Smooth muscle cell (in vitro differentiated cells): Measurements from ENCODE around the gene EXOSC2. TPM values are rescaled to one million over a fixed set of nuclear protein-coding genes. Genes with fewer than 3 reads are reported as not detected.

Source experiments
- DNase-seq: peaks from one replicate; lab custom pipeline; 2025; ENCODE audit not compliant: unreplicated experiment; lab: John Stamatoyannopoulos, UW
- H2AFZ ChIP-seq: fragments of 200-600 bp; sonication (generic); 2 replicates; pipeline ENCODE4 v1.6.0; 2016; ENCODE audit warnings: antibody characterized with exemption, low read depth, mild to moderate bottlenecking
- H3F3A ChIP-seq: fragments of 200-600 bp; sonication (generic); 2 replicates; pipeline ENCODE4 v1.6.0; 2017; ENCODE audit warnings: antibody characterized with exemption, low read depth
- H3K27ac ChIP-seq: fragments of 200-600 bp; sonication (generic); 2 replicates; pipeline ENCODE4 v1.5.1; 2016; ENCODE audit warnings: low read depth, mild to moderate bottlenecking
- H3K27me3 ChIP-seq: fragments of 200-600 bp; sonication (generic); 2 replicates; pipeline ENCODE4 v1.6.1; 2016; ENCODE audit warnings: low read depth, mild to moderate bottlenecking
- H3K36me3 ChIP-seq: fragments of 200-600 bp; sonication (generic); 2 replicates; pipeline ENCODE4 v1.5.1; 2016; ENCODE audit warnings: low read depth
- H3K4me1 ChIP-seq: fragments of 200-600 bp; sonication (generic); 2 replicates; pipeline ENCODE4 v1.5.1; 2016; ENCODE audit warnings: low read depth
- H3K4me2 ChIP-seq: fragments of 200-600 bp; sonication (generic); 2 replicates; pipeline ENCODE4 v1.6.0; 2016; ENCODE audit warnings: mild to moderate bottlenecking
- H3K4me3 ChIP-seq: fragments of 200-600 bp; sonication (generic); 2 replicates; pipeline ENCODE4 v1.5.1; 2016; ENCODE audit warnings: mild to moderate bottlenecking
- H3K79me2 ChIP-seq: fragments of 200-600 bp; sonication (generic); 2 replicates; pipeline ENCODE4 v1.6.0; 2016; ENCODE audit warnings: low read depth, mild to moderate bottlenecking
- H3K9ac ChIP-seq: fragments of 200-600 bp; sonication (generic); 2 replicates; pipeline ENCODE4 v1.6.0; 2016; ENCODE audit warnings: low read depth
- H3K9me3 ChIP-seq: fragments of 200-600 bp; sonication (generic); replicated peaks from 2 replicates; pipeline ENCODE4 v1.5.1; 2016; ENCODE audit warnings: low read depth
- H4K20me1 ChIP-seq: fragments of 200-600 bp; sonication (generic); 2 replicates; pipeline ENCODE4 v1.6.0; 2016; ENCODE audit warnings: low read depth
- CTCF ChIP-seq: fragments of 200-600 bp; sonication (generic); IDR thresholded peaks from 2 replicates; pipeline ENCODE4 v1.5.1; 2017; ENCODE audit warnings: borderline replicate concordance, mild to moderate bottlenecking, antibody characterized with exemption; ENCODE audit not compliant: insufficient read depth, poor library complexity, severe bottlenecking
- WGBS: methylation state at CpG from one replicate; pipeline ENCODE4 v1.1.7; 2016; ENCODE audit warnings: low lambda C conversion rate; 5-methylcytosine and 5-hydroxymethylcytosine counted together
- polyA plus RNA-seq: library from polyadenylated mRNA; unstranded; fragments of >200 nt; fragmentation: Nextera tagmentation; extraction: Ambion mirVana; gene quantifications from 2 replicates; pipeline ENCODE4 v1.2.1, GENCODE V29; 2016
- total RNA-seq: library from RNA; depleted of rRNA; stranded (reverse); fragments of >200 nt; gene quantifications from 2 replicates; pipeline ENCODE4 v1.2.3, GENCODE V29; 2014

Gene EXOSC2
- total RNA-seq: 12.1 and 14.7 TPM in 2 replicates
- 15.8 and 17.3 TPM in 2 replicates for polyA plus RNA-seq

DNA sequence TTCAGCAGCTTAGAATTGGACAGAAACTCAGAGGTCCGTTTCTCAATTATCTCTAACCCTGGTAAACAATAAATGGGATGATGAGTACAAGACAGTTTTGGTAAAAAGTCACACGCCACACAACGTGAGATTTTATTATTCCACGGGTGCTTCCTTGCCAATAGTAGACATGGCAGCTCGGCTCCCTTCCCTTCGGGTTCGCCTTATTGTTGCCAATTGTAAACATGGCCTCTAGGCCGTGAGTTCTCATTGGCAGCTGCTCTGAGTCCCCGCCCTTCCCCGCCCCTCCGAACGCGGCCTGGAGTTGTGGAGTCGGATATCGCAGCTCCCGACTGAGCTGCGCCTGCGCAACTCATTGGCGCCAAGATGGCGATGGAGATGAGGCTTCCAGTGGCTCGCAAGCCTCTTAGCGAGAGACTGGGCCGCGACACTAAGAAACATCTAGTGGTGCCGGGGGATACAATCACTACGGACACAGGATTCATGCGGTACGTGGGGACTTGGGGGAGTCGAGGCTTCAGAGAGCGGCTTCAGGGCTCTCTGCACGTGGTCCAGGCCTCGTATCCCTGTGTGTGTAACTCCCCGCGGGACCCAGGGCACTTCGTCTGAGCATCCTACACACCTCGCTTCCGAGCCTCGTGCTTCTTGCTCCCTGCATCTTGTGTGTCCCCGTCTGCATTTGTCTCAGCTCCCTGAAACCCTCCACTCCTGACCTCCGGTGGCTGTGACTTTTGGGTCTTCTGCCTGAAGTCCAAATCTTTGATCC is at the start of gene EXOSC2:
TSS of gene EXOSC2 (plus strand) at position 355 of the 766 bp plus-strand sequence. CDS start at position 367, 12 bp downstream.
- H3K4me2 ChIP-seq: peak within 1 kb of the TSS; percentile 87
- TF ChIP-seq CTCF: no peak
- H3K4me1 ChIP-seq: peaks cover 10% of the 10 kb centered on the region
- no peaks in the 10 kb centered on the region for H3K9me3 ChIP-seq
- peak within 1 kb of the TSS; percentile 96 for H2AFZ ChIP-seq
- WGBS: 1% methylated on average over 40 of the region's 40 CpGs
- no peaks in the 10 kb centered on the region for H3K27me3 ChIP-seq
- H3K36me3 ChIP-seq: no peaks in the 10 kb centered on the region
- peak; percentile 86 for DNase-seq
- H3K9ac ChIP-seq: peak within 1 kb of the TSS; percentile 63
- H4K20me1 ChIP-seq: peaks cover 6% of the 10 kb centered on the region
- peak within 1 kb of the TSS; percentile 60 for H3K4me3 ChIP-seq
- H3K27ac ChIP-seq: peak within 1 kb of the TSS; percentile 74
- peaks cover 18% of the 10 kb centered on the region for H3K79me2 ChIP-seq
- peaks cover 9% of the 10 kb centered on the region for H3F3A ChIP-seq

DNA sequence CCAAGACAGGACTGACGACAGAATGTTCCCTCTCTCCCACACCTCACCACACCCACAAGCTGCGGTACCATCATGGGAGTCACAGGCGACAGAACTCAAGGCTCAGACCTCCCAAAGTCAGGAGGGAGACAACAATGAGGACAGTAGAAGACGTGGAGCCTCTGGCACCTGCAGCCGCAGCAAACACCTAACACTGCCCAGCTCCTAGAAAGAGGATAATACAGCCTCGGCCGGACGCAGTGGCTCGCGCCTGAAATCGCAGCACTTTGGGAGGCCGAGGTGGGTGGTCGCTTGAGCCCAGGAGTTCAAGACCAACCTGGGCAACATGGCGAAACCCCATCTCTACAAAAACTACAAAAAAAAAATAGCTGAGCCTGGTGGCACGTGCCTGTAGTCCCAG is 42.4 kb upstream of the EXOSC2 start:
- no peak overlapping the region for H3K9ac ChIP-seq
- no peaks in the 10 kb centered on the region for H4K20me1 ChIP-seq
- DNase-seq: no peak
- H3K36me3 ChIP-seq: no peaks in the 10 kb centered on the region
- H3K27ac ChIP-seq: no peak overlapping the region
- no peak overlapping the region for H2AFZ ChIP-seq
- H3K4me3 ChIP-seq: no peak overlapping the region
- peaks cover 58% of the 10 kb centered on the region for H3K27me3 ChIP-seq
- H3K4me2 ChIP-seq: no peak overlapping the region
- no peaks in the 10 kb centered on the region for H3F3A ChIP-seq
- H3K4me1 ChIP-seq: no peaks in the 10 kb centered on the region
- 89% methylated on average over 15 of the region's 15 CpGs for WGBS
- no peaks in the 10 kb centered on the region for H3K79me2 ChIP-seq
- TF ChIP-seq CTCF: no peak
- H3K9me3 ChIP-seq: no peaks in the 10 kb centered on the region

DNA sequence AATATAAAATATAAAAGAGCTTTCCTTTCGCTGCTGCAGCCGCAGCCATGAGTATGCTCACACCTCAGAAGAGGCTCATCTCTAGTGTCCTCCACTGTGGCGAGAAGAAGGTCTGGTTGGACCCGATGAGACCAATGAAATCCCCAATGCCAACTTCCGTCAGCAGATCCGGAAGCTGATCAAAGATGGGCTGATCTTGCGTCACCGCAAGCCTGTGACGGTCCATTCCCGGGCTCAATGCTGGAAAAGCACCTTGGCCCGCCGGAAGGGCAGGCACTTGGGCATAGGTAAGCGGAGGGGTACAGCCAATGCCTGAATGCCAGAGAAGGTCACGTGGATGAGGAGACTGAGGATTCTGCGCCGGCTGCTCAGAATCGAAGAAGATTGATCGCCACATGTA is 41.8 kb upstream of the EXOSC2 start:
- TF ChIP-seq CTCF: no peak
- Histone ChIP-seq H3K4me1 (no peaks in the 10 kb centered on the region), H3K9me3 (no peaks in the 10 kb centered on the region), H3F3A (no peaks in the 10 kb centered on the region), H3K36me3 (no peaks in the 10 kb centered on the region), H3K4me2 (no peak overlapping the region), H3K4me3 (no peak overlapping the region), H3K27ac (no peak overlapping the region), H3K27me3 (peaks cover 63% of the 10 kb centered on the region), H2AFZ (no peak overlapping the region), H3K9ac (no peak overlapping the region), H3K79me2 (no peaks in the 10 kb centered on the region), H4K20me1 (no peaks in the 10 kb centered on the region)
- WGBS: 94% methylated on average over 18 of the region's 18 CpGs
- no peak for DNase-seq

- H2AFZ ChIP-seq: no peak overlapping the region
- 89% methylated on average over 6 of the region's 6 CpGs for WGBS
- no peak overlapping the region for H3K4me3 ChIP-seq
- H3K4me2 ChIP-seq: no peak overlapping the region
- no peaks in the 10 kb centered on the region for H3K36me3 ChIP-seq
- no peaks in the 10 kb centered on the region for H3K9me3 ChIP-seq
- DNase-seq: no peak
- H3K27ac ChIP-seq: no peak overlapping the region
- H3K4me1 ChIP-seq: no peaks in the 10 kb centered on the region
- no peak for TF ChIP-seq CTCF
- H3K79me2 ChIP-seq: no peaks in the 10 kb centered on the region
- peaks cover 84% of the 10 kb centered on the region for H3K27me3 ChIP-seq
- no peaks in the 10 kb centered on the region for H3F3A ChIP-seq
- no peaks in the 10 kb centered on the region for H4K20me1 ChIP-seq
- no peak overlapping the region for H3K9ac ChIP-seq
Measured at GRCh38 chr9:130654879-130655278, 38.7 kb upstream of the EXOSC2 start.
